Transverse colon (tissue), 4 donors: ENCODE data around the gene ZACN. TPM values are rescaled to one million over a fixed set of nuclear protein-coding genes. Genes with fewer than 3 reads are reported as not detected.

ENCODE experiments used
- DNase-seq: peaks from one replicate; pipeline ENCODE4 v3.0.0-alpha.2; 2019
- H3K27ac ChIP-seq, 4 donors: fragments of 200-600 bp; sonication (generic); 2 replicates each; pipeline ENCODE4 v1.5.1; 2016 to 2018; ENCODE audit warnings: inconsistent platforms in 4 of 4
- H3K27me3 ChIP-seq: fragments of 200-600 bp; sonication (generic); 2 replicates; pipeline ENCODE4 v1.5.1; 2017; ENCODE audit warnings: inconsistent platforms
- H3K36me3 ChIP-seq, 4 donors: fragments of 200-600 bp; sonication (generic); 2 replicates each; pipeline ENCODE4 v1.5.1; 2017 to 2019; ENCODE audit warnings: inconsistent platforms in 4 of 4
- H3K4me1 ChIP-seq, 4 donors: fragments of 200-600 bp; sonication (generic); 2 replicates each; pipeline ENCODE4 v1.5.1; 2017 to 2020; ENCODE audit warnings: inconsistent platforms in 4 of 4
- H3K4me3 ChIP-seq, 4 donors: fragments of 200-600 bp; sonication (generic); 1 replicate in 1 of 4; 2 replicates in 3 of 4; pipeline versions ENCODE4 v1.5.1 to v1.6.1; 2017 to 2019; ENCODE audit warnings: inconsistent platforms in 4 of 4
- H3K9me3 ChIP-seq, 2 donors: fragments of 200-600 bp; sonication (generic); 2 replicates each; pipeline ENCODE4 v1.5.1; 2017 to 2019; ENCODE audit warnings: inconsistent platforms in 2 of 2
- CTCF ChIP-seq, 5 experiments: fragments of 200-600 bp in 3 of 5; fragments of 450-650 bp in 2 of 5; sonication (generic) in 3 of 5; IDR thresholded peaks; 1 replicate in 2 of 5; 2 replicates in 3 of 5; pipeline ENCODE4 v1.5.1; 2016 to 2017; ENCODE audit warnings: antibody characterized with exemption in 5 of 5, inconsistent platforms in 3 of 5, mild to moderate bottlenecking in 2 of 5, moderate library complexity in 1 of 5
- EP300 ChIP-seq: sonication (generic); formaldehyde crosslinking; IDR thresholded peaks from one replicate; pipeline ENCODE4 v1.6.1; 2017; ENCODE audit warnings: antibody characterized with exemption, low read depth
- POLR2A ChIP-seq: fragments of 450-650 bp; IDR thresholded peaks from one replicate; pipeline ENCODE4 v1.6.1; 2016; ENCODE audit warnings: antibody characterized with exemption, mild to moderate bottlenecking, moderate library complexity
- POLR2AphosphoS5 ChIP-seq, 3 donors: sonication (generic); formaldehyde crosslinking; IDR thresholded peaks; one replicate each; pipeline ENCODE4 v1.6.1; 2016; ENCODE audit warnings: antibody characterized with exemption in 3 of 3
- WGBS, 2 donors: methylation state at CpG; one replicate each; pipeline ENCODE4 v1.1.5; 2018; ENCODE audit warnings: low coverage in 1 of 2; 5-methylcytosine and 5-hydroxymethylcytosine counted together
- in situ Hi-C, 4 donors: fragments of 200-750 bp; cut with MboI; loops; one replicate each; pipeline versions ENCODE4 v1.15.0 to v1.15.1; 2017; ENCODE audit warnings: low sequenced_read_pairs in 3 of 4, low pct_ligation_motif_present in 1 of 4, low pct_unique_long_range_greater_than_20kb in 1 of 4
- intact Hi-C: fragments of 100-400 bp; cut with DNase I; formaldehyde crosslinking; loops from one replicate; pipeline ENCODE4 v1.15.1; 2023; ENCODE audit warnings: low total_unique reads
- total RNA-seq, 4 donors: library from RNA; depleted of rRNA; stranded (reverse); fragments of >200 nt; gene quantifications; one replicate each; pipeline ENCODE4 v1.1.0, GENCODE V29; 2016

The ZACN gene
- total RNA-seq, 4 donors from 2014 or later = 0.40 TPM; not detected in 3

GRCh38 chr17:76111956-76112355 is 33.0 kb downstream of the ZACN start:
- in situ Hi-C loops (no loop called here), intact Hi-C loops (no loop called here)
- H3K4me3 ChIP-seq = no peak overlapping the region
- no peak for DNase-seq
- H3K36me3 ChIP-seq = no peaks in the 10 kb centered on the region
- WGBS, 2 donors = 83 to 95% methylated on average over 2 of the region's 2 CpGs
- no peaks in the 10 kb centered on the region for H3K4me1 ChIP-seq
- H3K27ac ChIP-seq = no peak overlapping the region
- no peaks in the 10 kb centered on the region for H3K9me3 ChIP-seq
- no peaks in the 10 kb centered on the region for H3K27me3 ChIP-seq
- no peak for TF ChIP-seq CTCF (IDR thresholded peaks at IDR 0.05)
- no peak for TF ChIP-seq EP300
- TF ChIP-seq POLR2A = no peak
- TF ChIP-seq POLR2AphosphoS5 (IDR thresholded peaks at IDR 0.05) = no peak

GRCh38 chr17:76115138-76115754 is 36.3 kb downstream of the ZACN start:
- no peaks in the 10 kb centered on the region for H3K9me3 ChIP-seq
- intact Hi-C loops = no loop called here
- no peak overlapping the region for H3K4me3 ChIP-seq
- no peak for DNase-seq
- H3K4me1 ChIP-seq = no peaks in the 10 kb centered on the region
- no peak overlapping the region for H3K27ac ChIP-seq
- in situ Hi-C loops = loop anchor here in 1 of 4 donors (5.0 kb wide), 1 partner anchor 177 kb away; no protein-coding TSS in a partner anchor
- no peaks in the 10 kb centered on the region for H3K27me3 ChIP-seq
- TF ChIP-seq EP300 = no peak
- TF ChIP-seq CTCF (IDR thresholded peaks at IDR 0.05) = no peak
- no peak for TF ChIP-seq POLR2AphosphoS5 (IDR thresholded peaks at IDR 0.05)
- TF ChIP-seq POLR2A = no peak
- 20 to 89% methylated on average over 1 to 7 of the region's 7 CpGs for WGBS, 2 donors
- no peaks in the 10 kb centered on the region for H3K36me3 ChIP-seq

GRCh38 chr17:76119409-76120371 is 40.7 kb downstream of the ZACN start:
- Histone ChIP-seq H3K27ac (no peak overlapping the region), H3K27me3 (no peaks in the 10 kb centered on the region), H3K4me3 (no peak overlapping the region), H3K4me1 (peaks cover 0 to 10% (median 6%) of the 10 kb centered on the region in 4 donors), H3K36me3 (no peaks in the 10 kb centered on the region), H3K9me3 (no peaks in the 10 kb centered on the region)
- TF ChIP-seq POLR2AphosphoS5 (IDR thresholded peaks at IDR 0.05) = no peak
- in situ Hi-C loops (loop anchor here (5.0 to 10.0 kb wide), 4 partner anchors 65 to 173 kb away; no protein-coding TSS in a partner anchor), intact Hi-C loops (loop anchor here (5.0 kb wide), 1 partner anchor 158 kb away; no protein-coding TSS in a partner anchor)
- 60 to 80% methylated on average over 8 to 19 of the region's 19 CpGs for WGBS, 2 donors
- no peak for DNase-seq

- intact Hi-C loops (loop anchor here (5.0 kb wide), 1 partner anchor 157 kb away; no protein-coding TSS in a partner anchor), in situ Hi-C loops (loop anchor here (5.0 to 10.0 kb wide), 3 partner anchors 64 to 164 kb away; no protein-coding TSS in a partner anchor)
- no peak overlapping the region for H3K4me3 ChIP-seq
- H3K36me3 ChIP-seq = no peaks in the 10 kb centered on the region
- 91 to 100% methylated on average over 2 to 5 of the region's 5 CpGs for WGBS, 2 donors
- TF ChIP-seq POLR2AphosphoS5 (IDR thresholded peaks at IDR 0.05) = no peak
- TF ChIP-seq CTCF (IDR thresholded peaks at IDR 0.05) = no peak
- TF ChIP-seq EP300 = no peak
- H3K9me3 ChIP-seq = no peaks in the 10 kb centered on the region
- H3K27ac ChIP-seq = no peak overlapping the region
- no peak for DNase-seq
- H3K4me1 ChIP-seq = peaks cover 0 to 10% (median 6%) of the 10 kb centered on the region in 4 donors
- no peaks in the 10 kb centered on the region for H3K27me3 ChIP-seq
Measured at GRCh38 chr17:76120658-76121008, 41.7 kb downstream of the ZACN start.
